Mesothelial cell of epicardium (in vitro differentiated cells): ENCODE data around the gene STAG1. TPM values are rescaled to one million over a fixed set of nuclear protein-coding genes. Genes with fewer than 3 reads are reported as not detected.

ENCODE experiments used
- DNase-seq, 2 experiments: peaks; one replicate each; pipeline ENCODE4 v3.0.0; 2021; ENCODE audit warnings: low spot score in 2 of 2; ENCODE audit not compliant: unreplicated experiment in 2 of 2
- H3K27ac Mint-ChIP-seq: 2 replicates; pipeline ENCODE4 v1.8.0; 2021; ENCODE audit warnings: mixed read lengths
- H3K27me3 Mint-ChIP-seq: 2 replicates; pipeline ENCODE4 v1.8.0; 2021; ENCODE audit warnings: low read depth, mixed read lengths
- H3K36me3 Mint-ChIP-seq: 2 replicates; pipeline ENCODE4 v1.8.0; 2021; ENCODE audit warnings: mixed read lengths
- H3K4me1 Mint-ChIP-seq: 2 replicates; pipeline ENCODE4 v1.8.0; 2021; ENCODE audit warnings: mixed read lengths
- H3K4me3 Mint-ChIP-seq: 2 replicates; pipeline ENCODE4 v1.8.0; 2021; ENCODE audit warnings: mild to moderate bottlenecking, moderate library complexity, mixed read lengths
- H3K9me3 Mint-ChIP-seq: 2 replicates; pipeline ENCODE4 v1.8.0; 2021; ENCODE audit warnings: mixed read lengths
- total RNA-seq: library from RNA; stranded (reverse); gene quantifications from 3 replicates; pipeline ENCODE4 v1.2.1, GENCODE V29; 2021
- TF ChIP-seq, protein P1 (sequence below): fragments of 200-600 bp; sonication (generic); IDR thresholded peaks from one replicate; pipeline ENCODE4 v1.5.0; 2021; ENCODE audit warnings: antibody characterized with exemption; ENCODE audit not compliant: unreplicated experiment

The STAG1 gene
- total RNA-seq, 1 donor from 2014 or later = 51.8 TPM

DNA sequence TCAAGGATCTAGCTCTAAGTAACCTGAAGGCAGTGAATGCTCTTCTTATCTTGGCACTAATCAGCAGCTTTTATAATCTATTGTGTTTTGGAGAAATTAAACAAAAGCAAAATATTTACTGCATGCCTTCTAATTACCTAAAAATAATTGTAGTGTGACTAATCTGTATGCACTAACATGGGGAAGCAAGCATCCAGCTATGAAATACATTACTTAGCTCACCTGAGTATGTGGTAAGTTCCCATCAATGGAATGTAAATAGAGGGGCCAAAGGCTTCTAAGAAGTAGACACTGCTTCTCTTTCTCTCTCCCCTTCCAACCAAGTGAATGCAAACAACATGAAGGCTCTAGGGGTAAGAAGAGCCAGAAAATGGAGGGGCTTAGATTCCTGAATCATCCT lies 165.6 kb downstream of the STAG1 start:
- Mint-ChIP-seq H3K27me3 (no peaks in the 10 kb centered on the region), H3K27ac (peak overlapping the region; percentile 54), H3K4me1 (peaks cover 13% of the 10 kb centered on the region), H3K9me3 (no peaks in the 10 kb centered on the region), H3K36me3 (peaks cover 3% of the 10 kb centered on the region), H3K4me3 (no peak overlapping the region)
- TF ChIP-seq, protein P1, sequence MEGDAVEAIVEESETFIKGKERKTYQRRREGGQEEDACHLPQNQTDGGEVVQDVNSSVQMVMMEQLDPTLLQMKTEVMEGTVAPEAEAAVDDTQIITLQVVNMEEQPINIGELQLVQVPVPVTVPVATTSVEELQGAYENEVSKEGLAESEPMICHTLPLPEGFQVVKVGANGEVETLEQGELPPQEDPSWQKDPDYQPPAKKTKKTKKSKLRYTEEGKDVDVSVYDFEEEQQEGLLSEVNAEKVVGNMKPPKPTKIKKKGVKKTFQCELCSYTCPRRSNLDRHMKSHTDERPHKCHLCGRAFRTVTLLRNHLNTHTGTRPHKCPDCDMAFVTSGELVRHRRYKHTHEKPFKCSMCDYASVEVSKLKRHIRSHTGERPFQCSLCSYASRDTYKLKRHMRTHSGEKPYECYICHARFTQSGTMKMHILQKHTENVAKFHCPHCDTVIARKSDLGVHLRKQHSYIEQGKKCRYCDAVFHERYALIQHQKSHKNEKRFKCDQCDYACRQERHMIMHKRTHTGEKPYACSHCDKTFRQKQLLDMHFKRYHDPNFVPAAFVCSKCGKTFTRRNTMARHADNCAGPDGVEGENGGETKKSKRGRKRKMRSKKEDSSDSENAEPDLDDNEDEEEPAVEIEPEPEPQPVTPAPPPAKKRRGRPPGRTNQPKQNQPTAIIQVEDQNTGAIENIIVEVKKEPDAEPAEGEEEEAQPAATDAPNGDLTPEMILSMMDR = no peak
- DNase-seq = no peak

GRCh38 chr3:136584728-136585127 lies 167.4 kb downstream of the STAG1 start:
- Mint-ChIP-seq H3K4me1 (peaks cover 13% of the 10 kb centered on the region), H3K36me3 (peaks cover 5% of the 10 kb centered on the region), H3K27me3 (no peaks in the 10 kb centered on the region), H3K4me3 (no peak overlapping the region), H3K27ac (peak overlapping the region; percentile 0), H3K9me3 (peaks cover 3% of the 10 kb centered on the region)
- DNase-seq = no peak
- TF ChIP-seq, protein P1 = no peak

GRCh38 chr3:136583823-136584222 lies 168.4 kb downstream of the STAG1 start:
- Mint-ChIP-seq H3K27ac (peak overlapping the region; percentile 30), H3K4me3 (no peak overlapping the region), H3K27me3 (no peaks in the 10 kb centered on the region), H3K36me3 (peaks cover 7% of the 10 kb centered on the region), H3K9me3 (peaks cover 3% of the 10 kb centered on the region), H3K4me1 (peaks cover 13% of the 10 kb centered on the region)
- TF ChIP-seq, protein P1 = no peak
- DNase-seq = no peak

- peaks cover 13% of the 10 kb centered on the region for H3K36me3 Mint-ChIP-seq
- peaks cover 13% of the 10 kb centered on the region for H3K4me1 Mint-ChIP-seq
- no peak for DNase-seq
- H3K9me3 Mint-ChIP-seq = peaks cover 3% of the 10 kb centered on the region
- TF ChIP-seq, protein P1 = no peak
- H3K27me3 Mint-ChIP-seq = no peaks in the 10 kb centered on the region
- no peak overlapping the region for H3K4me3 Mint-ChIP-seq
- H3K27ac Mint-ChIP-seq = peak overlapping the region; percentile 37
Observed at GRCh38 chr3:136577791-136578190, 174.4 kb downstream of the STAG1 start.

DNA sequence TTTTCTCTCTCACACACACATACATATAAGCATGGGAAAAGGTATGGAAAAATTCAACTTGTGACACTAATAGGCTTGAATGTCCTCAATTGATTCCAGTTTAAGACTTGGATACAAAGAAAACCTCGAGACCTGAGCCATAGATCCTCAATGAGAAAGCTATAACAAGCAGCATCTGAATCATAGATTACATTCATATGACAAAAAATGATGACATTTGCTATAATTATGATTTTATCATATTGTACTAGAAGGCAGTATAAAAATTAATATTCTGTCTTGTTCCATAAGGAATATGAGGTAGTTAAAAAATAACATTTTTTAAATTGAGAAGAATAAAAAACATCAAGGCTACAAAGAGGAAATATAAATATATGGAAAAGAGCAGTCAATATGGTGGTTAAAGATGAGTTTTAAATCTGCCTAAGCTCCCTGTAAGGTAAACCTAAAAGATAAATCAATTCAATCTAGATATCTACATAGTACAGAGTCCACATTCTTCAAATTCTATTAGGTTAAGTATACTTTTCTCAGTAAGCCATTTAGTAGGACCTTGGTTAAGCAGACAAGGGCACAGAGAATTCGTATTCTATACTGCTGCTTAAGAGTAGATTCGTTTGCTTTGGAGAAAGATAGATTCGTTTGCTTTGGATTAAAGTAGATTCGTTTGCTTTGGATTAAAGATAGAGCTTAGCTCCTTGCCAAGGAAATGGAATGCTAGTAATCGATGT lies 175.7 kb downstream of the STAG1 start:
- peaks cover 13% of the 10 kb centered on the region for H3K36me3 Mint-ChIP-seq
- TF ChIP-seq, protein P1 = no peak
- peaks cover 13% of the 10 kb centered on the region for H3K4me1 Mint-ChIP-seq
- H3K9me3 Mint-ChIP-seq = peaks cover 3% of the 10 kb centered on the region
- H3K27me3 Mint-ChIP-seq = no peaks in the 10 kb centered on the region
- DNase-seq = no peak
- H3K4me3 Mint-ChIP-seq = no peak overlapping the region
- peak overlapping the region; percentile 27 for H3K27ac Mint-ChIP-seq
